D721Med (cell line): Measurements from ENCODE around the gene TACC3.

Source experiments
- DNase-seq: peaks from one replicate; pipeline ENCODE4 v3.0.0; 2011; ENCODE audit warnings: low spot score; ENCODE audit not compliant: insufficient read length
- FAIRE-seq: peaks from 2 replicates; lab custom pipeline; 2011; peaks lifted over from hg19 to GRCh38; lab: Jason Lieb, UNC
- TF ChIP-seq, protein P1 (sequence below): IDR thresholded peaks from 2 replicates; pipeline ENCODE4 v1.5.1; 2012; ENCODE audit warnings: mild to moderate bottlenecking, control low read depth; ENCODE audit not compliant: insufficient read depth; ENCODE audit errors: missing control alignments

Gene TACC3

DNA sequence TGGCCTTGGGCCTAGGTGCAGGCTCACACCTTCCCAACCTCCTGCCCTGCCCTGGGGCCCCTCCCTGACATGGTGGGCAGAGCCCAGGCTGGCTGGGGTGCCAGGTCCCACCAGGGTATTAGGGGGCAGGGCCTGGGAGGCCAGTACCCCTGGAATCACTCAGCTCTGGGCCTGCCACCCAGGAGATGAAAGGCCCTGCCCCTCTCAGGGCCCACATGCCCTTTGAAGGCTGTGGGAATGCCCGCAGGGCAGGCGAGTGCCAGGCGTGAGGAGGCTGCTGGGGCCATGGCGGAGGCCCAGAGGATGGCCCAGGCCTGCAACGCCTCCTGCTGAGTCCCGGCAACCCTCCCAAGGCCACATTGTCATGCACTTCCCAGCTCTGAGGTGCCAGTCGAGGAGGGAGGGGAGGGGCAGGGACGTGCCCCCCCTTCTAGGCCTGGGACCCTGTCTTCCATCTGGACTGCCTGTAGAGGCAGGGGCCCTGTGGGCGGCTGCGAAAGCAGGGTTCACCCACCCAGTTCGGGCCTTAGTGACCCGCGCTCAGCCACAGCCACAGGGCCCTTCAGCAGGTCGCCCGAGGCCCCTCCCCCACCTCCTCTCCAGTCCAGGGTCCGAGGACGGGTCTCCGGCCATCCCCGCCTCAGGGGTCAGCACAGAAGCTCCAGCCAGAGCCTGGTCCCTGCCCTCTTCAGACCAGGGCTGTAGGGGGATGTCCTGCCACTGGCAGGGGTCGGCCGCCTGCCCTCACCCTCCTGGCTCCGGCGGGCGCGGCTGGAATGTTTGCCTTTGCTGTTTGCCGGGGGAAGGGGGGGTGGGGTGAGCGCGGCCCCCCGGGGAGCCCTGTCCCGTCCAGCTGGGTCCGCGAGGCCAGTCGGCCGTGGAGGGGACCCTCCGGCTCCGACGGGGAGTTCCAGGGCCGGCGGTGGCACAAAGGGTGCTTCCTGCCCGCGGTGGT lies 45.1 kb downstream of the TACC3 start:
- DNase-seq: no peak
- FAIRE-seq: no peak

DNA sequence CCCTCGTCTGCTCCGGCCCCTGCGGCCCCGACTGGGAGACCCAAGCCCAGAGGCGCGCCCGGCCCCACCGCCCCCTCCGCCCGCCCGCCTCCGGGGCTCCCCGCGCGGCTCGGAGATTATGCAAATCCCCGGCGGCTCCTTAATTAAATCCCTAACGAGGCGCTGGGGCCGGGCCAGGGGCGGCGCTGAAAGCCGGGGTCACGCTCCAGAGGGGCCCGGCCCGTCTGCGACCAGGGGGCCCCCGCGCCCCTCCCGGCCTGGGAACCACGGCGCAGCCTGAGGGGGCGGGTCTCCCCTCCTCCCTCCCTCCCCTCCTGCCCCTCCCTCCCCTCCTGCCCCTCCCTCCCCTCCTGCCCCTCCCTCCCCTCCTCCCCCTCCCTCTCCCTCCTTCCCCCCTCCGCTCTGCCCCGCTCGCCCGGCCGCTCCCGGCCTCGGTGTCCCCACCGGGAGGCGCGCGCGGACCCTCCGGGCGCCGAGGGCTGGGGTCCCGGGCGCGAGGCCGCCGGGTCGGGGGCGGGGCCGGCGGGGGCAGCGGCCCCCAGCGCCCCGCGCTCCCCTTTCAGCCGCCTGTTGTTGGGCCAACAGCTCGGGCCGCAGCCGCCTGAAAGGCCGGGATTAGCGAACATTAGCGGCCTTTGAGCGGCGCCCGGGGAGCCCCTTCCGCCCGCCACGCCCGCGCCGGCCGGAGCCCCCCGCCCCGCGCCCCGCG lies 45.9 kb downstream of the TACC3 start:
- FAIRE-seq (no peak), DNase-seq (peak; percentile 91)
- TF ChIP-seq, protein P1, sequence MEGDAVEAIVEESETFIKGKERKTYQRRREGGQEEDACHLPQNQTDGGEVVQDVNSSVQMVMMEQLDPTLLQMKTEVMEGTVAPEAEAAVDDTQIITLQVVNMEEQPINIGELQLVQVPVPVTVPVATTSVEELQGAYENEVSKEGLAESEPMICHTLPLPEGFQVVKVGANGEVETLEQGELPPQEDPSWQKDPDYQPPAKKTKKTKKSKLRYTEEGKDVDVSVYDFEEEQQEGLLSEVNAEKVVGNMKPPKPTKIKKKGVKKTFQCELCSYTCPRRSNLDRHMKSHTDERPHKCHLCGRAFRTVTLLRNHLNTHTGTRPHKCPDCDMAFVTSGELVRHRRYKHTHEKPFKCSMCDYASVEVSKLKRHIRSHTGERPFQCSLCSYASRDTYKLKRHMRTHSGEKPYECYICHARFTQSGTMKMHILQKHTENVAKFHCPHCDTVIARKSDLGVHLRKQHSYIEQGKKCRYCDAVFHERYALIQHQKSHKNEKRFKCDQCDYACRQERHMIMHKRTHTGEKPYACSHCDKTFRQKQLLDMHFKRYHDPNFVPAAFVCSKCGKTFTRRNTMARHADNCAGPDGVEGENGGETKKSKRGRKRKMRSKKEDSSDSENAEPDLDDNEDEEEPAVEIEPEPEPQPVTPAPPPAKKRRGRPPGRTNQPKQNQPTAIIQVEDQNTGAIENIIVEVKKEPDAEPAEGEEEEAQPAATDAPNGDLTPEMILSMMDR: no peak

More for the DNA sequence above, 45.1 kb downstream of the TACC3 start:
- TF ChIP-seq, protein P1: no peak

DNA sequence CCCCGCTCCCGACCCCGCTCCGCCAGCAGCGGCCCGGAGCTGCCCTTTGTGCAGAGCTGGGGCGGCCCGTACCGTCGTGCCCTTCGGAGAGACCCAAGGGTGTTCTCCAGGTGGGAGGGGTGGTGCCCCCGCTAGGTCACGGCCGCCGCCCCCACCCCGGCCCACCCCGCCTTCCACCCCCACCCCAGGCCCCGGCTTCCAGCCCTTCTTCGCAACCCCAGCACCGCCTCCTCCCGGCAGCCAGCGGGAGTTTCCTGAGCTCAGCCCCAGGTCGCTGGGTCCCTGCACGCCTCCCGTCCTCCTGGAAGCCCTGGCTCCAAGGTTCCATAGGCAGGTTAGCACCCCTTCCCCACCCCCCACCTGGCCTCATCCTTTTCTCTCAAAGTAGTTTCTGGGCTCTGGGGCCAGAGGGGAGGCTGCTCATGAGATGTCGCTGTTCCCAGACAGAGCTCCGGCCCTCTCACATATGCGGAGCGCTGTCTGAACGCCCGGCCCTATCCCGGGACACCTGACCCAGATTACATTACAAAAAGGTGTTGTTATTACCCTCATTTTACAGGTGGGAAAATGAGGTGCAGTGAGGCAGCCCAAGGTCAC lies 46.5 kb downstream of the TACC3 start:
- TF ChIP-seq, protein P1: peak; percentile 19
- no peak for FAIRE-seq
- peak; percentile 95 for DNase-seq

DNA sequence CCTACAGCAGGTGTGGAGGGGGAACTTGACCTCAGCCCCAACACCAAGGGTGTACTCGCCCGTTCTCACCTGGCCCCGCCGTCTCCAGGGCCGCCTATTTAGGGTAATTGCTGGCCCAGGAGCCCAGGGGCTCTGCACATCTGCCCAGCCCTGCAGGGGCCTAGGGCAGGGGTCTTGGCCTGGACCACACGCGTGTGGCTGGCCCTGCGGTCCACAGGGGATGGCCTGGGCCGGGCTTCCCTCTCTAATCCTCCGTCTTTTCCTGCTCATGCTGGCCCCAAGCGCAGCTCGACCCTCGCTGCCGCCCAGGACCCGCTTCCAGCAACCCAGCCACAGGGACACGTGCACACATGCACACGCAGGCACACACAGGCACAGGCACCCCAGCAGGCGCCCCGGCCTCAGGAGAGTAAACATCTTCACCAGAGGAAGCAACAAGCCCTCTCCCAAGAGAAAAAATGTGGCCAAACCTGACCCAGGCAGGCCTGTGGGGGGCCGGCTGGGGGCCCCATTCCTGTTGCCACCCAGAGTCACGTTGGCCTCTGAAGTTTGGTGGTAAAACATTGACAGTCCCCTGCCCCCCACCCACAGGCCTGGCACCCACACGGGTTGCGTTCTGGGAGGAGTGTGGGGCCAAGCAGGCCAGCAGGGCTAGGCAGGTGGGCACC lies 47.2 kb downstream of the TACC3 start:
- no peak for DNase-seq
- TF ChIP-seq, protein P1: no peak
- no peak for FAIRE-seq

DNA sequence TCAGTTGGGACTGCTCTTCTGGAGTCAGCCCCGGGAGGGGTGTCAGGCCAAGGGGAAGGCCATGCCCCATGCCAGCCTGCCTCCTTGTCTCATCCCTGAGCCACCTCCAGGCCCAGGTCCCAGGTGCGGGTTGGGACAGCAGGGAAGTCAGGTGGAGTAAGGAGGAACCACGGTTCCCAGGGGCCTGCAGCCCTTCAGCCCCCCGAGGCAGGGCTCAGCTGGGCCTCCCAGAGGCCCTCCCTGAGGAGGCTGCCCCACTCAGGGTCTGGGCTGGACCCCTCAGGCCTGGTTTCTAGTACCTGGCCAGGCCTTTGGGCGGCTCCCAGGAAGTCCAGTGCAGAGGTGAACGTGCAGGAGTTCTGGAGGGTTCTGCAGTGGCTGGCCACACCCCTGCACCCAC lies 48.4 kb downstream of the TACC3 start:
- TF ChIP-seq, protein P1: no peak
- FAIRE-seq (no peak), DNase-seq (no peak)

DNA sequence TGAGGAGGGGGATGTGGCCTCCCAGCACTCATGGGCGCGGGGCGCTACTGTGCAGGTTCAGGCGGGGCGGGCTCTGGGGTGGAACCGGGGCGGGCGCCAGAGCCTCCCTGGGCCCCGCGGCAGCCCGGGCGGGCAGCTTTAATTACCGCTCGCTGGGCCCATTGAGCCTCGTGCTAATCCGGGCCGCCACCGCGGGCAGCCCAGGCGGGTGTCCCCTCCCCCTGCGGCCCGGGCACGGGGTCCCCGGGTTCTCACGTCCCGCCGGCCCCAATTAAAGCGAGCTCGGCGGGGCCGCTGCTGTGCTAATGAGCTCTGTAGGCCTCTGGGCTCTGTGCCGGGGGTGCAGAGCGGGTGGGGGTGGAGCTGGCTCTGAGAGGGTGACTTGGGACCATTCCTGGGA lies 48.9 kb downstream of the TACC3 start:
- FAIRE-seq: no peak
- TF ChIP-seq, protein P1: no peak
- DNase-seq: no peak
